GM12873 (cell line): ENCODE measurements around the gene TTPAL.

Experiments used
- CTCF ChIP-seq: IDR thresholded peaks from 2 replicates; pipeline ENCODE4 v1.5.1; 2012; ENCODE audit warnings: low read depth, mild to moderate bottlenecking, moderate library complexity, low read length, control low read depth; ENCODE audit not compliant: insufficient read depth; ENCODE audit errors: missing control alignments

Gene TTPAL

GRCh38 chr20:44456611-44457010 is 19.1 kb upstream of the TTPAL start:
- no peak for TF ChIP-seq CTCF

- no peak for TF ChIP-seq CTCF
Observed at GRCh38 chr20:44457016-44457415, 18.7 kb upstream of the TTPAL start.

- TF ChIP-seq CTCF = no peak
Observed at GRCh38 chr20:44459271-44459670, 16.4 kb upstream of the TTPAL start.

- peak; percentile 43 for TF ChIP-seq CTCF
Observed at GRCh38 chr20:44460795-44461141, 14.9 kb upstream of the TTPAL start.

GRCh38 chr20:44461142-44461802 is 14.4 kb upstream of the TTPAL start:
- TF ChIP-seq CTCF = no peak

- no peak for TF ChIP-seq CTCF
Observed at GRCh38 chr20:44461803-44462174, 13.9 kb upstream of the TTPAL start.

GRCh38 chr20:44463466-44463865 is 12.2 kb upstream of the TTPAL start:
- TF ChIP-seq CTCF = no peak
